ENCODE results near the gene HRG.

GRCh38 chr3:186719945-186720739 is 54.3 kb downstream of the HRG start:
- TF ChIP-seq CTCF (conservative IDR thresholded peaks at IDR 0.05; ENCODE audit: low read depth, low read length) (no peak), CEBPB (IDR thresholded peaks at IDR 0.05; ENCODE audit: low read depth, low read length) (no peak), RFX5 (IDR thresholded peaks at IDR 0.05; ENCODE audit: low read depth, low read length) (no peak), MXI1 (IDR thresholded peaks at IDR 0.05; ENCODE audit: borderline replicate concordance, low read depth, low read length) (no peak), USF2 (IDR thresholded peaks at IDR 0.05; ENCODE audit: low read depth, low read length) (no peak)
